ENCODE measurements around the gene SLC10A3.

GRCh38 chrX:154449618-154450017 lies 40.8 kb downstream of the SLC10A3 start:
- TF ChIP-seq CTCF (conservative IDR thresholded peaks at IDR 0.05 in 1 of 2, IDR thresholded peaks at IDR 0.05 in 1 of 2; ENCODE audit: low read depth in 1 of 2, low read length in 2 of 2) (no peak), EZH2 (IDR thresholded peaks at IDR 0.05; ENCODE audit: low read length, missing control alignments) (no peak)
